Measurements from ENCODE around the gene COL6A2. TPM values are rescaled to one million over a fixed set of nuclear protein-coding genes. Genes with fewer than 3 reads are reported as not detected.

COL6A2 gene
- total and polyA plus RNA-seq, 2 of the 13 experiments (the other 11 are each of a cell fraction or from before 2014, with no cell fraction given): 0.07 to 0.41 TPM

DNA sequence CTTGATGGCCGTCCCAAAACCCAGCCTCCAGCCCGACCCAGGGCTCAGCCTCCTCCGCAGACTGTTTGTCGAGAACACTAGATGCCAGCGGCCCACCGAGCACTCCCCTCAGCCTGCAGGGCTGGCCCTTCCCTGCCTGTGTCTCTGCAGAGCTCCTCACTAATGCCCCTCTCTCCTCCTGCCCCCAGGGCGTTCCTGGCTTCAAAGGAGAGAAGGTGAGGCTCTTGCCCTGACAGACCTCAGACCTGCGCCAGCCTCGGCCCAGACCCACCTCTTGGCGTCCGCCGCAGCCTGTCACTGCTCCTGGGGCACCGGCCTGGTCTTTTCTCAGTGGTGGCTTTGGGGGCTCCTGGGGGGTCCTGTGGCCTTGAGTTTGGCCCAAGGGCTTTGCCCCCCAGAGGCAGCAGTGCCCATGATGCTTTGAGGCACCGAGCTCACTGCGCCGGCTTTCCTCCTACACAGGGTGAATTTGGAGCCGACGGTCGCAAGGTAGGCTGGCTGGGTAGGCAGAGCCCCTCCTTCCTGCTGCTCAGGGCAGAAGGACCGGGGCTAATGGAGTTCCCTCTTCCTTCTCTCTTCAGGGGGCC, 18.4 kb downstream of the COL6A2 start (continued):
- TF ChIP-seq, protein P1, sequence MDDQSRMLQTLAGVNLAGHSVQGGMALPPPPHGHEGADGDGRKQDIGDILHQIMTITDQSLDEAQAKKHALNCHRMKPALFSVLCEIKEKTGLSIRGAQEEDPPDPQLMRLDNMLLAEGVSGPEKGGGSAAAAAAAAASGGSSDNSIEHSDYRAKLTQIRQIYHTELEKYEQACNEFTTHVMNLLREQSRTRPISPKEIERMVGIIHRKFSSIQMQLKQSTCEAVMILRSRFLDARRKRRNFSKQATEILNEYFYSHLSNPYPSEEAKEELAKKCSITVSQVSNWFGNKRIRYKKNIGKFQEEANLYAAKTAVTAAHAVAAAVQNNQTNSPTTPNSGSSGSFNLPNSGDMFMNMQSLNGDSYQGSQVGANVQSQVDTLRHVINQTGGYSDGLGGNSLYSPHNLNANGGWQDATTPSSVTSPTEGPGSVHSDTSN (CRISPR knock-in tag; IDR thresholded peaks at IDR 0.05; ENCODE audit: borderline replicate concordance): no peak
- no peak for TF ChIP-seq FOSL1 (CRISPR knock-in tag; IDR thresholded peaks at IDR 0.05; ENCODE audit: borderline replicate concordance)
- no peak for TF ChIP-seq NFIC (IDR thresholded peaks at IDR 0.05; ENCODE audit: low read length)

DNA sequence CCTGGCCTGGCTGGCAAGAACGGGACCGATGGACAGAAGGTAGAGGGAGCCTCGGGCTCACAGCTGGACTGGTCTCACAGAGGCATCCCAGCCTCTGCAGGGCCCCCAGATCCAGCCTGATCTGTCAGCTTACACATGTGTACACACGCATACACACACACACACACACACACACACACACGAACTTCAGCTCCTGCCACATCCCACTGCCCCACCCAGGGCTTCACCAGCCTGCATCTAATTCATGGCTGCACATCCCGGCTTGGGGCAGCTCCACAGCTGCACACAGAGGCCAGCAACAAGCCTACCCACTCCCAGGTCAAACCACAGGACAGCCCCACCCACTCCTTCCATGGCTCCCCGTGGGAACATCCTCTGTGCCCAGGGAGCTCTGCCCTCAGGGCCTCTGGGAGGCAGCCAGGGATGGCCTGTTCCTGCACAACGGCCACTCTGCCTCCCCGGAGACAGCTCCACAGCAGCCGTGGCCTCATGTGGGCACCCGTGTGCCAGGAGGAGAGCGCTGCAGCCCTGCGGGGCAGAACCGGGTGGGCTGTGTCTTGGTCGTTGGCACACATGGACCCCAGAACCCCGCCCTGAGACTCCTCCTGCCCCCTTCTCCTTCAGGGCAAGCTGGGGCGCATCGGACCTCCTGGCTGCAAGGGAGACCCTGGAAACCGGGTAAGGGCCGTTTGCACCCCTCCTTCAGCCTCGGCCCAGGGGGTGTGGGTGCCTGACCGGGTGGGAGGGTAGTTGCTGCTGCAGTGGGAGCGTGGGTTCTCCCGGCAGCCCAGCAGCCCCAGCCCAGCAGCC, 19.1 kb downstream of the COL6A2 start:
- ChIA-PET POLR2A (no interaction called here), CTCF (ENCODE audit: low intra/inter-chr PET ratio, low total read pairs) (no interaction called here)
- H2AFZ ChIP-seq (ENCODE audit: low read length): no peak overlapping the region
- FAIRE-seq: no peak
- no peak overlapping the region for H3K4me2 ChIP-seq (ENCODE audit: low read depth, low read length)
- in situ Hi-C loops (cut with HindIII; ENCODE audit: extremely low pct_ligation_motif_present, low pct_unique_long_range_greater_than_20kb): no loop called here
- ATAC-seq: no peak; the same call in 2 of the 3 replicates
- DNase-seq (ENCODE audit: low spot score): no peak
- WGBS (ENCODE audit: low lambda C conversion rate): 0% methylated on average over 3 of the region's 24 CpGs
- H3K9ac ChIP-seq (ENCODE audit: insufficient read depth, low read depth, low read length): no peak overlapping the region
- peaks cover 4 to 33% of the 10 kb centered on the region in 2 experiments; a peak in 3 of 5 replicates for H3K27me3 ChIP-seq (ENCODE audit: control insufficient read depth in 1 of 2, insufficient read depth in 2 of 2, low read length in 2 of 2)
- H4K20me1 ChIP-seq (ENCODE audit: insufficient read depth, low read length): no peaks in the 10 kb centered on the region
- no peaks in the 10 kb centered on the region for H3K4me1 ChIP-seq (ENCODE audit: insufficient read depth, low read length)
- H3K4me3 ChIP-seq (replicated peaks in 1 of 3; ENCODE audit: insufficient read depth in 1 of 3, low read depth in 2 of 3, low read length in 3 of 3): no peak overlapping the region
- intact Hi-C loops (cut with micrococcal nuclease; ENCODE audit: unreplicated experiment): no loop called here
- H3K27ac ChIP-seq (ENCODE audit: extremely low read length, insufficient read depth, low read length): no peak overlapping the region
- peaks cover 5% of the 10 kb centered on the region; the same call in 1 of the 2 replicates for H3K9me3 ChIP-seq (ENCODE audit: low read length)
- H3K36me3 ChIP-seq (replicated peaks in 1 of 2; ENCODE audit: control insufficient read depth in 1 of 2, insufficient read depth in 2 of 2, low read length in 2 of 2): no peaks in the 10 kb centered on the region
- no TSS peak for BruUV-seq (replicated peaks)
- TF ChIP-seq SMARCC2 (IDR thresholded peaks at IDR 0.05) (no peak), ZNF564 (CRISPR knock-in tag; IDR thresholded peaks at IDR 0.05) (no peak), SPEN (CRISPR knock-in tag; IDR thresholded peaks at IDR 0.05; ENCODE audit: low read depth) (no peak), GPN1 (CRISPR knock-in tag; IDR thresholded peaks at IDR 0.05; ENCODE audit: borderline replicate concordance) (no peak), ZNF292 (CRISPR knock-in tag; IDR thresholded peaks at IDR 0.05; ENCODE audit: borderline replicate concordance, low read depth) (no peak)
- TF ChIP-seq, protein P2, sequence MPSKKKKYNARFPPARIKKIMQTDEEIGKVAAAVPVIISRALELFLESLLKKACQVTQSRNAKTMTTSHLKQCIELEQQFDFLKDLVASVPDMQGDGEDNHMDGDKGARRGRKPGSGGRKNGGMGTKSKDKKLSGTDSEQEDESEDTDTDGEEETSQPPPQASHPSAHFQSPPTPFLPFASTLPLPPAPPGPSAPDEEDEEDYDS (CRISPR knock-in tag; IDR thresholded peaks at IDR 0.05): no peak
- TF ChIP-seq, protein P3, sequence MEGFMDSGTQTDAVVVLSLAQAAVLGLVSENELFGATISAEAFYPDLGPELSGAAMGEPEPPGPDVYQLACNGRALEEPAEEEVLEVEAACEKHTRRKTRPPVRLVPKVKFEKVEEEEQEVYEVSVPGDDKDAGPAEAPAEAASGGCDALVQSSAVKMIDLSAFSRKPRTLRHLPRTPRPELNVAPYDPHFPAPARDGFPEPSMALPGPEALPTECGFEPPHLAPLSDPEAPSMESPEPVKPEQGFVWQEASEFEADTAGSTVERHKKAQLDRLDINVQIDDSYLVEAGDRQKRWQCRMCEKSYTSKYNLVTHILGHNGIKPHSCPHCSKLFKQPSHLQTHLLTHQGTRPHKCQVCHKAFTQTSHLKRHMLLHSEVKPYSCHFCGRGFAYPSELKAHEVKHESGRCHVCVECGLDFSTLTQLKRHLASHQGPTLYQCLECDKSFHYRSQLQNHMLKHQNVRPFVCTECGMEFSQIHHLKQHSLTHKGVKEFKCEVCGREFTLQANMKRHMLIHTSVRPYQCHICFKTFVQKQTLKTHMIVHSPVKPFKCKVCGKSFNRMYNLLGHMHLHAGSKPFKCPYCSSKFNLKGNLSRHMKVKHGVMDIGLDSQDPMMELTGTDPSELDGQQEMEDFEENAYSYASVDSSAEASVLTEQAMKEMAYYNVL (CRISPR knock-in tag; IDR thresholded peaks at IDR 0.05; ENCODE audit: borderline replicate concordance): no peak
- no peaks in the 10 kb centered on the region for H3K79me2 ChIP-seq (ENCODE audit: insufficient read depth, low read length)
